NCI-H345 treated with DMSO at 0.1 percent for 48 hours (cell line): ENCODE results near the gene SHANK2.
A peak's percentile ranks its signal among the peaks of the same experiment; 100 is the strongest.

ENCODE experiments used
- DNase-seq: peaks from one replicate; lab custom pipeline; 2025; ENCODE audit not compliant: unreplicated experiment; lab: John Stamatoyannopoulos, UW

Gene SHANK2

GRCh38 chr11:71222318-71223080 is 29.9 kb downstream of the SHANK2 start:
- no peak for DNase-seq

- DNase-seq: no peak
These were observed 30.6 kb downstream of the SHANK2 start for GRCh38 chr11:71221821-71222220.

GRCh38 chr11:71221201-71221600 is 31.2 kb downstream of the SHANK2 start:
- DNase-seq: no peak

GRCh38 chr11:71218789-71219499 is 33.4 kb downstream of the SHANK2 start:
- no peak for DNase-seq

- no peak for DNase-seq
These were observed 36.9 kb downstream of the SHANK2 start for GRCh38 chr11:71215425-71215965.

GRCh38 chr11:71214553-71215424 is 37.6 kb downstream of the SHANK2 start:
- DNase-seq: no peak

- no peak for DNase-seq
These were observed 38.5 kb downstream of the SHANK2 start for GRCh38 chr11:71213696-71214552.

- no peak for DNase-seq
These were observed 39.4 kb downstream of the SHANK2 start for GRCh38 chr11:71212871-71213559.

- DNase-seq: no peak
These were observed 40.7 kb downstream of the SHANK2 start for GRCh38 chr11:71211631-71212030.

GRCh38 chr11:71210861-71211260 is 41.5 kb downstream of the SHANK2 start:
- no peak for DNase-seq

GRCh38 chr11:71209656-71210055 is 42.7 kb downstream of the SHANK2 start:
- DNase-seq: no peak

GRCh38 chr11:71209181-71209580 is 43.2 kb downstream of the SHANK2 start:
- no peak for DNase-seq

GRCh38 chr11:71208011-71208774 is 44.2 kb downstream of the SHANK2 start:
- DNase-seq: no peak

- no peak for DNase-seq
These were observed 44.8 kb downstream of the SHANK2 start for GRCh38 chr11:71207563-71207962.

- no peak for DNase-seq
These were observed 46.2 kb downstream of the SHANK2 start for GRCh38 chr11:71206186-71206585.

- DNase-seq: peak; percentile 25
These were observed 47.4 kb downstream of the SHANK2 start for GRCh38 chr11:71204748-71205664.

GRCh38 chr11:71204294-71204693 is 48.1 kb downstream of the SHANK2 start:
- DNase-seq: peak; percentile 42

GRCh38 chr11:71203681-71204080 is 48.7 kb downstream of the SHANK2 start:
- DNase-seq: no peak
